ENCODE data around the gene EIF3D.

DNA sequence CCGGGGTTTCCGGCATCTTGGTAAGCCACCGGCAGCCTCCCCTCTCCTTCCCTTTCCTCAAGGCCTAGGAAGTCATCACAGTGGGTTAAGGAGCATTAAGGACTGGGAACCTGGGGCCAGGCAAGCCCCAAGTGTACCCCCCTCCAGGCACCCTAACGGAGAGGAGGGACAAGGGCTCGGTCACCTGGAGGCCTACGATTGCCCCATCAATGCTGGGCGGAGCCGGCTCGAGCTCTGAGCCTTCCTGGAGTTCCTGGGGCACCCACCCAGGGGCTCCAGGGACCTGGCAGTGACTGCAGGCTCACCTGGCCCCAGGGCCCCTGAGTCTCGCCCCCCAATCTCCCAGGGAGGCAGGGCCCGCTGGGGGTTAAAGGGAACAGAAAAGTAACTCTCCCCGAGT, 34.5 kb upstream of the EIF3D start:
- TF ChIP-seq, protein P1, sequence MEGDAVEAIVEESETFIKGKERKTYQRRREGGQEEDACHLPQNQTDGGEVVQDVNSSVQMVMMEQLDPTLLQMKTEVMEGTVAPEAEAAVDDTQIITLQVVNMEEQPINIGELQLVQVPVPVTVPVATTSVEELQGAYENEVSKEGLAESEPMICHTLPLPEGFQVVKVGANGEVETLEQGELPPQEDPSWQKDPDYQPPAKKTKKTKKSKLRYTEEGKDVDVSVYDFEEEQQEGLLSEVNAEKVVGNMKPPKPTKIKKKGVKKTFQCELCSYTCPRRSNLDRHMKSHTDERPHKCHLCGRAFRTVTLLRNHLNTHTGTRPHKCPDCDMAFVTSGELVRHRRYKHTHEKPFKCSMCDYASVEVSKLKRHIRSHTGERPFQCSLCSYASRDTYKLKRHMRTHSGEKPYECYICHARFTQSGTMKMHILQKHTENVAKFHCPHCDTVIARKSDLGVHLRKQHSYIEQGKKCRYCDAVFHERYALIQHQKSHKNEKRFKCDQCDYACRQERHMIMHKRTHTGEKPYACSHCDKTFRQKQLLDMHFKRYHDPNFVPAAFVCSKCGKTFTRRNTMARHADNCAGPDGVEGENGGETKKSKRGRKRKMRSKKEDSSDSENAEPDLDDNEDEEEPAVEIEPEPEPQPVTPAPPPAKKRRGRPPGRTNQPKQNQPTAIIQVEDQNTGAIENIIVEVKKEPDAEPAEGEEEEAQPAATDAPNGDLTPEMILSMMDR (IDR thresholded peaks at IDR 0.05) = no peak
- TF ChIP-seq, protein P2, sequence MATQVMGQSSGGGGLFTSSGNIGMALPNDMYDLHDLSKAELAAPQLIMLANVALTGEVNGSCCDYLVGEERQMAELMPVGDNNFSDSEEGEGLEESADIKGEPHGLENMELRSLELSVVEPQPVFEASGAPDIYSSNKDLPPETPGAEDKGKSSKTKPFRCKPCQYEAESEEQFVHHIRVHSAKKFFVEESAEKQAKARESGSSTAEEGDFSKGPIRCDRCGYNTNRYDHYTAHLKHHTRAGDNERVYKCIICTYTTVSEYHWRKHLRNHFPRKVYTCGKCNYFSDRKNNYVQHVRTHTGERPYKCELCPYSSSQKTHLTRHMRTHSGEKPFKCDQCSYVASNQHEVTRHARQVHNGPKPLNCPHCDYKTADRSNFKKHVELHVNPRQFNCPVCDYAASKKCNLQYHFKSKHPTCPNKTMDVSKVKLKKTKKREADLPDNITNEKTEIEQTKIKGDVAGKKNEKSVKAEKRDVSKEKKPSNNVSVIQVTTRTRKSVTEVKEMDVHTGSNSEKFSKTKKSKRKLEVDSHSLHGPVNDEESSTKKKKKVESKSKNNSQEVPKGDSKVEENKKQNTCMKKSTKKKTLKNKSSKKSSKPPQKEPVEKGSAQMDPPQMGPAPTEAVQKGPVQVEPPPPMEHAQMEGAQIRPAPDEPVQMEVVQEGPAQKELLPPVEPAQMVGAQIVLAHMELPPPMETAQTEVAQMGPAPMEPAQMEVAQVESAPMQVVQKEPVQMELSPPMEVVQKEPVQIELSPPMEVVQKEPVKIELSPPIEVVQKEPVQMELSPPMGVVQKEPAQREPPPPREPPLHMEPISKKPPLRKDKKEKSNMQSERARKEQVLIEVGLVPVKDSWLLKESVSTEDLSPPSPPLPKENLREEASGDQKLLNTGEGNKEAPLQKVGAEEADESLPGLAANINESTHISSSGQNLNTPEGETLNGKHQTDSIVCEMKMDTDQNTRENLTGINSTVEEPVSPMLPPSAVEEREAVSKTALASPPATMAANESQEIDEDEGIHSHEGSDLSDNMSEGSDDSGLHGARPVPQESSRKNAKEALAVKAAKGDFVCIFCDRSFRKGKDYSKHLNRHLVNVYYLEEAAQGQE (IDR thresholded peaks at IDR 0.05; ENCODE audit: insufficient read depth in 1 of 2, low read depth in 2 of 2, low read length in 1 of 2) = no peak
- TF ChIP-seq POLR2AphosphoS5 (IDR thresholded peaks at IDR 0.05; ENCODE audit: low read depth, low read length) = no peak
- TF ChIP-seq SIN3A (IDR thresholded peaks at IDR 0.05; ENCODE audit: borderline replicate concordance, insufficient read depth, low read depth, low read length) = no peak

Data from Panc1 (cell line).